Measurements from ENCODE around the gene HDAC9.

- TF ChIP-seq EP300 (IDR thresholded peaks at IDR 0.05): no peak
- TF ChIP-seq POLR2A (IDR thresholded peaks at IDR 0.05): no peak
- TF ChIP-seq, protein P1, sequence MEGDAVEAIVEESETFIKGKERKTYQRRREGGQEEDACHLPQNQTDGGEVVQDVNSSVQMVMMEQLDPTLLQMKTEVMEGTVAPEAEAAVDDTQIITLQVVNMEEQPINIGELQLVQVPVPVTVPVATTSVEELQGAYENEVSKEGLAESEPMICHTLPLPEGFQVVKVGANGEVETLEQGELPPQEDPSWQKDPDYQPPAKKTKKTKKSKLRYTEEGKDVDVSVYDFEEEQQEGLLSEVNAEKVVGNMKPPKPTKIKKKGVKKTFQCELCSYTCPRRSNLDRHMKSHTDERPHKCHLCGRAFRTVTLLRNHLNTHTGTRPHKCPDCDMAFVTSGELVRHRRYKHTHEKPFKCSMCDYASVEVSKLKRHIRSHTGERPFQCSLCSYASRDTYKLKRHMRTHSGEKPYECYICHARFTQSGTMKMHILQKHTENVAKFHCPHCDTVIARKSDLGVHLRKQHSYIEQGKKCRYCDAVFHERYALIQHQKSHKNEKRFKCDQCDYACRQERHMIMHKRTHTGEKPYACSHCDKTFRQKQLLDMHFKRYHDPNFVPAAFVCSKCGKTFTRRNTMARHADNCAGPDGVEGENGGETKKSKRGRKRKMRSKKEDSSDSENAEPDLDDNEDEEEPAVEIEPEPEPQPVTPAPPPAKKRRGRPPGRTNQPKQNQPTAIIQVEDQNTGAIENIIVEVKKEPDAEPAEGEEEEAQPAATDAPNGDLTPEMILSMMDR (IDR thresholded peaks at IDR 0.05): no peak
- no peak for TF ChIP-seq POLR2AphosphoS5 (IDR thresholded peaks at IDR 0.05)
These were observed 364.7 kb downstream of the HDAC9 start for GRCh38 chr7:18860221-18860620.
